Measurements from ENCODE around the gene CHL1. TPM values are rescaled to one million over a fixed set of nuclear protein-coding genes. Genes with fewer than 3 reads are reported as not detected.

The CHL1 gene
- total and polyA plus RNA-seq, 2 experiments from 2014 or later: 0.20 TPM; not detected in 1

GRCh38 chr3:330494-331115 is 134.0 kb downstream of the CHL1 start:
- no peak overlapping the region for H2AFZ ChIP-seq
- no peak for DNase-seq (ENCODE audit: low spot score)
- no peaks in the 10 kb centered on the region for H3K27me3 ChIP-seq
- TF ChIP-seq EZH2 (IDR thresholded peaks at IDR 0.05; ENCODE audit: borderline replicate concordance) (no peak), EZH2phosphoT487 (IDR thresholded peaks at IDR 0.05; ENCODE audit: low read depth, severe bottlenecking, unreplicated experiment) (no peak), CTCF (IDR thresholded peaks at IDR 0.05; ENCODE audit: poor library complexity) (no peak)
- H3K79me2 ChIP-seq: no peaks in the 10 kb centered on the region
- WGBS (ENCODE audit: low lambda C conversion rate, missing lambda C conversion rate): 76% methylated on average over 1 of the region's 1 CpG
- no peaks in the 10 kb centered on the region for H3K36me3 ChIP-seq (replicated peaks; ENCODE audit: insufficient read depth, low read depth)
- no peaks in the 10 kb centered on the region for H4K20me1 ChIP-seq (ENCODE audit: insufficient read depth, poor library complexity, severe bottlenecking)
- H3K27ac ChIP-seq: no peak overlapping the region
- no peaks in the 10 kb centered on the region for H3K9me3 ChIP-seq (ENCODE audit: low read depth)
- H3K9me2 ChIP-seq (replicated peaks; ENCODE audit: insufficient read depth): no peaks in the 10 kb centered on the region
- no peak overlapping the region for H3K4me2 ChIP-seq
- H3K4me3 ChIP-seq: no peak overlapping the region
- H3K4me1 ChIP-seq (ENCODE audit: insufficient read depth): no peaks in the 10 kb centered on the region

GRCh38 chr3:331881-332280 is 135.3 kb downstream of the CHL1 start:
- H3K4me3 ChIP-seq: no peak overlapping the region
- H3K27ac ChIP-seq: no peak overlapping the region
- no peak for TF ChIP-seq CTCF (IDR thresholded peaks at IDR 0.05; ENCODE audit: poor library complexity)
- TF ChIP-seq EZH2 (IDR thresholded peaks at IDR 0.05; ENCODE audit: borderline replicate concordance): no peak
- TF ChIP-seq EZH2phosphoT487 (IDR thresholded peaks at IDR 0.05; ENCODE audit: low read depth, severe bottlenecking, unreplicated experiment): no peak
- H3K4me2 ChIP-seq: no peak overlapping the region
- no peaks in the 10 kb centered on the region for H3K9me3 ChIP-seq (ENCODE audit: low read depth)
- 76% methylated on average over 5 of the region's 5 CpGs for WGBS (ENCODE audit: low lambda C conversion rate, missing lambda C conversion rate)
- DNase-seq (ENCODE audit: low spot score): no peak
- H3K36me3 ChIP-seq (replicated peaks; ENCODE audit: insufficient read depth, low read depth): no peaks in the 10 kb centered on the region
- no peaks in the 10 kb centered on the region for H3K4me1 ChIP-seq (ENCODE audit: insufficient read depth)
- H3K27me3 ChIP-seq: no peaks in the 10 kb centered on the region
- no peaks in the 10 kb centered on the region for H4K20me1 ChIP-seq (ENCODE audit: insufficient read depth, poor library complexity, severe bottlenecking)
- H2AFZ ChIP-seq: no peak overlapping the region
- no peaks in the 10 kb centered on the region for H3K9me2 ChIP-seq (replicated peaks; ENCODE audit: insufficient read depth)
- no peaks in the 10 kb centered on the region for H3K79me2 ChIP-seq

GRCh38 chr3:332701-333100 is 136.1 kb downstream of the CHL1 start:
- Histone ChIP-seq H3K4me2 (no peak overlapping the region), H3K4me3 (no peak overlapping the region), H3K4me1 (ENCODE audit: insufficient read depth) (no peaks in the 10 kb centered on the region), H3K9me2 (replicated peaks; ENCODE audit: insufficient read depth) (no peaks in the 10 kb centered on the region), H2AFZ (no peak overlapping the region), H3K27me3 (no peaks in the 10 kb centered on the region), H3K36me3 (replicated peaks; ENCODE audit: insufficient read depth, low read depth) (no peaks in the 10 kb centered on the region), H4K20me1 (ENCODE audit: insufficient read depth, poor library complexity, severe bottlenecking) (no peaks in the 10 kb centered on the region), H3K9me3 (ENCODE audit: low read depth) (no peaks in the 10 kb centered on the region), H3K79me2 (no peaks in the 10 kb centered on the region), H3K27ac (no peak overlapping the region)
- no peak for DNase-seq (ENCODE audit: low spot score)
- TF ChIP-seq EZH2phosphoT487 (IDR thresholded peaks at IDR 0.05; ENCODE audit: low read depth, severe bottlenecking, unreplicated experiment) (no peak), CTCF (IDR thresholded peaks at IDR 0.05; ENCODE audit: poor library complexity) (no peak), EZH2 (IDR thresholded peaks at IDR 0.05; ENCODE audit: borderline replicate concordance) (no peak)
- WGBS (ENCODE audit: low lambda C conversion rate, missing lambda C conversion rate): 50% methylated on average over 2 of the region's 2 CpGs

Measured in hepatocyte (in vitro differentiated cells).